ENCODE data around the gene PRIM2.
"Not testable (repeated sequence)": the region's sequence is repeated elsewhere in the genome, so short reads cannot be mapped to it uniquely, and the experiment has no call there.

The PRIM2 gene

GRCh38 chr6:57469072-57469471 is 151.6 kb downstream of the PRIM2 start:
- Histone ChIP-seq H3K36me3 (replicated peaks; ENCODE audit: insufficient read depth, low read length) (no peaks in the 10 kb centered on the region), H3K9me3 (replicated peaks; ENCODE audit: insufficient read depth, low read length) (no peaks in the 10 kb centered on the region), H4K20me1 (ENCODE audit: insufficient read depth, low read length) (no peaks in the 10 kb centered on the region), H3K79me2 (ENCODE audit: low read length) (no peaks in the 10 kb centered on the region), H3K9ac (ENCODE audit: low read length) (no peak overlapping the region), H3K27me3 (replicated peaks; ENCODE audit: insufficient read depth, low read length) (no peaks in the 10 kb centered on the region), H3K27ac (ENCODE audit: low read length) (no peak overlapping the region), H3K4me1 (ENCODE audit: low read length) (no peaks in the 10 kb centered on the region), H3K9me2 (replicated peaks; ENCODE audit: insufficient read depth, low read length) (no peaks in the 10 kb centered on the region), H2AFZ (ENCODE audit: low read length) (no peak overlapping the region), H3K4me2 (ENCODE audit: low read depth, low read length) (no peak overlapping the region), H3K4me3 (ENCODE audit: low read length) (no peak overlapping the region), H3F3A (ENCODE audit: insufficient read depth, low read length) (no peaks in the 10 kb centered on the region)
- DNase-seq = no peak
- TF ChIP-seq EZH2phosphoT487 (IDR thresholded peaks at IDR 0.05; ENCODE audit: low read length) (no peak), EZH2 (optimal IDR thresholded peaks at IDR 0.05; ENCODE audit: low read depth, low read length) (no peak)

GRCh38 chr6:57470148-57470547 is 152.7 kb downstream of the PRIM2 start:
- not testable (repeated sequence) for H3K9ac ChIP-seq (ENCODE audit: low read length); H3K27ac ChIP-seq (ENCODE audit: low read length); H3K4me2 ChIP-seq (ENCODE audit: low read depth, low read length); H3K9me2 ChIP-seq (replicated peaks; ENCODE audit: insufficient read depth, low read length); H2AFZ ChIP-seq (ENCODE audit: low read length); H3F3A ChIP-seq (ENCODE audit: insufficient read depth, low read length); H4K20me1 ChIP-seq (ENCODE audit: insufficient read depth, low read length); DNase-seq; H3K9me3 ChIP-seq (replicated peaks; ENCODE audit: insufficient read depth, low read length); H3K27me3 ChIP-seq (replicated peaks; ENCODE audit: insufficient read depth, low read length); H3K36me3 ChIP-seq (replicated peaks; ENCODE audit: insufficient read depth, low read length); H3K4me1 ChIP-seq (ENCODE audit: low read length); H3K79me2 ChIP-seq (ENCODE audit: low read length); H3K4me3 ChIP-seq (ENCODE audit: low read length)

GRCh38 chr6:57471314-57471864 is 154.0 kb downstream of the PRIM2 start:
- H3K4me1 ChIP-seq (ENCODE audit: low read length); H3K4me3 ChIP-seq (ENCODE audit: low read length); H4K20me1 ChIP-seq (ENCODE audit: insufficient read depth, low read length); H3K36me3 ChIP-seq (replicated peaks; ENCODE audit: insufficient read depth, low read length); H3F3A ChIP-seq (ENCODE audit: insufficient read depth, low read length); H3K27me3 ChIP-seq (replicated peaks; ENCODE audit: insufficient read depth, low read length); H3K27ac ChIP-seq (ENCODE audit: low read length); DNase-seq; H3K79me2 ChIP-seq (ENCODE audit: low read length); H3K4me2 ChIP-seq (ENCODE audit: low read depth, low read length); H3K9me2 ChIP-seq (replicated peaks; ENCODE audit: insufficient read depth, low read length); H2AFZ ChIP-seq (ENCODE audit: low read length); H3K9ac ChIP-seq (ENCODE audit: low read length); H3K9me3 ChIP-seq (replicated peaks; ENCODE audit: insufficient read depth, low read length): not testable (repeated sequence)

- not testable (repeated sequence) for H3K36me3 ChIP-seq (replicated peaks; ENCODE audit: insufficient read depth, low read length); H3K27me3 ChIP-seq (replicated peaks; ENCODE audit: insufficient read depth, low read length); H3K4me2 ChIP-seq (ENCODE audit: low read depth, low read length); H3K27ac ChIP-seq (ENCODE audit: low read length); H4K20me1 ChIP-seq (ENCODE audit: insufficient read depth, low read length); H3K9me3 ChIP-seq (replicated peaks; ENCODE audit: insufficient read depth, low read length); H3K9ac ChIP-seq (ENCODE audit: low read length); H3F3A ChIP-seq (ENCODE audit: insufficient read depth, low read length); H3K4me3 ChIP-seq (ENCODE audit: low read length); DNase-seq; H2AFZ ChIP-seq (ENCODE audit: low read length); H3K4me1 ChIP-seq (ENCODE audit: low read length); H3K9me2 ChIP-seq (replicated peaks; ENCODE audit: insufficient read depth, low read length); H3K79me2 ChIP-seq (ENCODE audit: low read length)
These were observed 155.5 kb downstream of the PRIM2 start for GRCh38 chr6:57472861-57473362.

GRCh38 chr6:57474862-57475475 is 157.5 kb downstream of the PRIM2 start:
- H3K4me2 ChIP-seq (ENCODE audit: low read depth, low read length); DNase-seq; H3K36me3 ChIP-seq (replicated peaks; ENCODE audit: insufficient read depth, low read length); H3K4me1 ChIP-seq (ENCODE audit: low read length); H2AFZ ChIP-seq (ENCODE audit: low read length); H3F3A ChIP-seq (ENCODE audit: insufficient read depth, low read length); H4K20me1 ChIP-seq (ENCODE audit: insufficient read depth, low read length); H3K9me2 ChIP-seq (replicated peaks; ENCODE audit: insufficient read depth, low read length); H3K79me2 ChIP-seq (ENCODE audit: low read length); H3K27ac ChIP-seq (ENCODE audit: low read length); H3K9ac ChIP-seq (ENCODE audit: low read length); H3K27me3 ChIP-seq (replicated peaks; ENCODE audit: insufficient read depth, low read length); H3K9me3 ChIP-seq (replicated peaks; ENCODE audit: insufficient read depth, low read length); H3K4me3 ChIP-seq (ENCODE audit: low read length): not testable (repeated sequence)

- not testable (repeated sequence) for H3K4me2 ChIP-seq (ENCODE audit: low read depth, low read length); H3K9me2 ChIP-seq (replicated peaks; ENCODE audit: insufficient read depth, low read length); H3K4me1 ChIP-seq (ENCODE audit: low read length); H2AFZ ChIP-seq (ENCODE audit: low read length); H3K27me3 ChIP-seq (replicated peaks; ENCODE audit: insufficient read depth, low read length); H3F3A ChIP-seq (ENCODE audit: insufficient read depth, low read length); H4K20me1 ChIP-seq (ENCODE audit: insufficient read depth, low read length); H3K36me3 ChIP-seq (replicated peaks; ENCODE audit: insufficient read depth, low read length); H3K9ac ChIP-seq (ENCODE audit: low read length); H3K4me3 ChIP-seq (ENCODE audit: low read length); H3K9me3 ChIP-seq (replicated peaks; ENCODE audit: insufficient read depth, low read length); H3K27ac ChIP-seq (ENCODE audit: low read length); H3K79me2 ChIP-seq (ENCODE audit: low read length); DNase-seq
These were observed 158.2 kb downstream of the PRIM2 start for GRCh38 chr6:57475656-57476055.

- H3K4me3 ChIP-seq (ENCODE audit: low read length); H4K20me1 ChIP-seq (ENCODE audit: insufficient read depth, low read length); H3F3A ChIP-seq (ENCODE audit: insufficient read depth, low read length); H3K9me3 ChIP-seq (replicated peaks; ENCODE audit: insufficient read depth, low read length); H3K27me3 ChIP-seq (replicated peaks; ENCODE audit: insufficient read depth, low read length); H3K9ac ChIP-seq (ENCODE audit: low read length); H3K79me2 ChIP-seq (ENCODE audit: low read length); H3K4me2 ChIP-seq (ENCODE audit: low read depth, low read length); H3K9me2 ChIP-seq (replicated peaks; ENCODE audit: insufficient read depth, low read length); DNase-seq; H2AFZ ChIP-seq (ENCODE audit: low read length); H3K27ac ChIP-seq (ENCODE audit: low read length); H3K4me1 ChIP-seq (ENCODE audit: low read length); H3K36me3 ChIP-seq (replicated peaks; ENCODE audit: insufficient read depth, low read length): not testable (repeated sequence)
These were observed 162.8 kb downstream of the PRIM2 start for GRCh38 chr6:57480194-57480593.

- not testable (repeated sequence) for H4K20me1 ChIP-seq (ENCODE audit: insufficient read depth, low read length); H3F3A ChIP-seq (ENCODE audit: insufficient read depth, low read length); H3K36me3 ChIP-seq (replicated peaks; ENCODE audit: insufficient read depth, low read length); DNase-seq; H3K27ac ChIP-seq (ENCODE audit: low read length); H3K4me3 ChIP-seq (ENCODE audit: low read length); H3K4me2 ChIP-seq (ENCODE audit: low read depth, low read length); H3K4me1 ChIP-seq (ENCODE audit: low read length); H3K9ac ChIP-seq (ENCODE audit: low read length); H3K9me2 ChIP-seq (replicated peaks; ENCODE audit: insufficient read depth, low read length); H3K9me3 ChIP-seq (replicated peaks; ENCODE audit: insufficient read depth, low read length); H3K79me2 ChIP-seq (ENCODE audit: low read length); H2AFZ ChIP-seq (ENCODE audit: low read length); H3K27me3 ChIP-seq (replicated peaks; ENCODE audit: insufficient read depth, low read length)
These were observed 163.7 kb downstream of the PRIM2 start for GRCh38 chr6:57481121-57481520.
